ENCODE results near the gene SNRNP200.
A peak's percentile ranks its signal among the peaks of the same experiment; 100 is the strongest.
"Not testable (repeated sequence)": the region's sequence is repeated elsewhere in the genome, so short reads cannot be mapped to it uniquely, and the experiment has no call there.

The SNRNP200 gene

DNA sequence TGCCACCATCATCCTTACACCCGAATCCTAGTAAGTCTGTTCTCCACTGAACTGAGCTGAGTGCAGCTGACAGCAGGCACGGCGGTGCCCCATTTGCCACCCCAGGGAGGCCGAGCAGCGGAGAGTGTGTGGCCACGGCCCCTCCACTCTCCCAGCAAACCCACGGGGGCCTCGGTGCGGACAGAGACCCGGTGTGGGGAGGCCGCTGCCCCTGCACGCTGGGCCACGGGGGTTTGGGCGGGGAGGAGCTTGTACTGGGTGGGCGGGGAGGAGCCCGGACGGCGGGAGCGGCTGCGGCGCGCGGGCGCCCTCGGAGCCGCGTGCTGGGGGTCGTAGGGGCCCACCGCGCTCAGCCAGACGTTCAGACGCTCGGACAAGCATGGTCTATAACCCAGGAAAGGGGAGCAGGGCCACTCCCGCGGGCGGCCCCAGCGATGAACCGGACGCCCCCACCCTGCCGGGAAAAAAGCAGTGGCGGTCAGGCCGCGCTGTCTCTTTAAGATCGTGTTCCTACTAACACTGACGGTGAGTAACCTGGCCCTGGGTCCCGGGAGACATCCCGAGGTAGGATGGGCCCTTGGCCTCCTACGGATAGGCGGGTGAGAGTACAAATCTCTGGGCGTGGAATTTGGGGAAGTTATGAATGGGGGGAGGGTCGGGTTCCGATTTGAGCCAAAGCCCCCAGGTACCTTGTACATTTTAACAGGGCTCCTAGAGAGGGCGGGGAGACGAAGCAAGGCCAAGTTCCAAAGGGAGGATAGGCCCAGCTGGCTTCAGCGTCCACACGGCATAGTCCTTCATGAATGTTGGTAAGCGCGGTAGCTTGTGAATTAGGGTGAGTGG is 19.9 kb upstream of the SNRNP200 start, which contains the start of gene ITPRIPL1:
TSS of gene ITPRIPL1 (plus strand) at position 277 of the 843 bp plus-strand sequence. CDS start at position 800, 523 bp downstream.
- peak; percentile 13 for DNase-seq

DNA sequence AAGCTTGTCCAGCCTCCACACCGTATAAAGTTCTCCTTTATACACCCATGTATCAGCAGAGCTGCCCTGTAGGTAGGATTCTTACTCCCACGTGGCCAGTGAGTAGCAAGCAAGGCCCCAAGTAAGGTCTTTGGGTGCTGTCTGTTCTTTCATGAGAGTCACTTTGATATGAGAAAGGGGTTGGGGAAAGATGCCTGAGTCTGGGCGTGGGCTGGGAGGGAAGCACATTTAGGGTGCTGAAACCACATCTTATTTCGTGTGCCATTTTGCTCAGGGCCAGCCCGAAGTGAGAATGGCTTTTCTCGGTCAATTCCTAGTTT is 19.3 kb upstream of the SNRNP200 start:
- DNase-seq: no peak

DNA sequence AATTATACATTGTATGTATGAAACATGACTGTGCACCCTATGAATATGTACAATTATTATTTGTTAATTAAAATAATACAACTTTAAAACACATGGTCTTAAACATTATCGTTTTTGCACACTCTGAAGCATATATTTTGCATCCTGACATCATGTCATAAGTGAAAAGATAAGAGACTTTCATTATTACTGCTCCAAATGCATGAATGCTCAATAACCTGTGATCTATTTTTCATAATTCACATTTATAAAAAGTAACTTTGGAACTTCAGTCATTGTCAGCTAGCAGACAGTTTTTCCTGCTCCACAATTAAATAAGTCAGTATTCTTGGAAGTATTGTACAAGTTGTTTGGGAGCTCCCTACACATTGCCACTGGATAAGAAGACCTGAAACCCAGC is 18.5 kb upstream of the SNRNP200 start:
- DNase-seq: no peak

DNA sequence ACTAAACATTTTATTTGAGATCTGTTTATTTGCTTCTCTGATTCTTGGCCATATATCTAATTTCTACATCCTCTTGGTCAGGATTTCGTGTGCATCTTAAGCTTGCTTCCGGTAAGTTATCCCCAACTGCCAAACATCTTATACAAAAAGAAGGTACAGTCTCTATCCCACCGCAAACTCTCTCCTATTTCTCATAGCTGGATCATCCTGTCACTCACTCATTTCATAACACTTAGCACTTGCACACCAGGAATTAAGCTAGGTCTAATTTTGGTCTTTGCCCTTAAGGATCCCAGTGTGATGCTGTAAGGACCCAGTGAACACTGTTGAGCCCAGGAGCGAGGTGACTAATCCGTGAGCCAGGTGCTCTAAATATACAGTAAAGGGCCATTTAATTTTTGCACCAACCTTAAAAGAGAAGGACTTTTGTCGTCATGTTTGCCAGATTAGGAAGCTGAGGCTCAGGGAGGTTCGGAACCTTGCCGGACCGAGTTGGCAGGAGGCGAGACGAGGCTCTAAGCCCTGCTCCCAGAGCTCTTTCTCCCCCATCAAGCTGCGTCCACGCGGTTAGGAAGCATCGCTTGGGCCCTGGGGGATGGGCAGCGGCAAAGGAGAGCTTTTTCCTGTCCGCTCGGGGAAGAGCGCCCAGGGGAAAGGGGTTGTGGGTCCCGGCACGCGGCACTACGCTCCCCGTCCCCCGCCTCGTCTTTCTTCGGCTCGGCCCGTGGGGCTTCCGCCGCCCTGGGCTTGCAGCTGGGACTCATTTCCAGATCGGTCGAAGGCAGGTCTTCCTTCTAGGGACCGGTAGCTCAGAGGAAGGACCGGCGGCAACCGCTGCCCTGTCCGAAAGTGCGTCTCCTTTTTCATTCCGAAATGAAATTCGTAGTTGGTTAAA is 15.6 kb upstream of the SNRNP200 start:
- peak; percentile 22 for DNase-seq

DNA sequence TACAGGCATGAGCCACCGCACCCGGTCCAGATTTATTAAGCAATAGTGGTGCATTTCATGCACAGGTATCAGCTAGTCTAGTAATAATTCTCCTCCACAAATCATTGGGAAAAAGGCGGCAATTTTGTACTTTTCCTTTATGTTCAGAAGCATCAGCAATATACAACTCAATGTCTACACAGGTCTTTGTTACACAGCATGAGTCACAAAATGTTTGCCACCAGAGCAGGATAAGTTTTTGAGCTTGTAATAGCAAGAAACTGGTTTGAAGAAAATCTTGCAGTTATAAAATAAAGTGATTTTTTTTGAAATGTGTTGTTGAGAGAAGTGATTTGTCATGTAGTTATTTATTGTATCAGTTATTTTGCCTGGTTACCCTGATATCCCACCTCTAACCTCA is 15.0 kb upstream of the SNRNP200 start:
- no peak for DNase-seq

DNA sequence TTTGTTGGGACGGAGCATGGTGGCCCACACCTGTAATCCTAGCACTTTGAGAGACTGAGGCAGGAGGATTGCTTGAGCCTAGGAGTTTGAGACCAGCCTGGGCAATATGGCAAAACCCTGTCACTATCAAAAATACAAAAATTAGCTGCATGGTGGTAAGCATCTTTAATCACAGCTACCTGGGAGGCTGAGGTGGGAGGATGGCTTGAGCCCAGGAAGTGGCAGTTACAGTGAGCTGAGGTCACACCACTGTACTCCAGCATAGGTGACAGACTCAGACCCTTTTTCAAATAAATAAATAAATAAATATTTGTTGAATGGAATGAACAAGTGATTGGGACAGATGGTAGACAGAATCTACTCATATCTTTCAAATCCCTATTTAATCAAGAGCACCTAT is 14.1 kb upstream of the SNRNP200 start:
- DNase-seq: no peak

DNA sequence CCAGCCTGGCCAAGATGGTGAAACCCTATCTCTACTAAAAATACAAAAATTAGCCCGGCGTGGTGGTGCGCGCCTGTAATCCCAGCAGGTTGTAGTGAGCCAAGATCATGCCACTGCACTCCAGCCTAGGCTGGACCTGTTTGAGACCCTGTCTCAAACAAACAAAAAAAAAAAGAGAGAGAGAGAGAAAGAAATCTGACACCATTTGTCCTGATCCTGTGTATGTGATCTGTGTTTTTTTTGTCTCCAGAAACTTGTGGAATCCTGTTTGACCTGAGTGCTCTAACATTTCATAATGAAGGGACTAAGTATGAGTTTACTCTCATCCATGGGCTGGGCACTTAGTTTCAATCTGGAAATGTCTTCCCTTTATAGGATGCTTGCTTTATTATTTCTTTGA is 13.4 kb upstream of the SNRNP200 start:
- DNase-seq: no peak

DNA sequence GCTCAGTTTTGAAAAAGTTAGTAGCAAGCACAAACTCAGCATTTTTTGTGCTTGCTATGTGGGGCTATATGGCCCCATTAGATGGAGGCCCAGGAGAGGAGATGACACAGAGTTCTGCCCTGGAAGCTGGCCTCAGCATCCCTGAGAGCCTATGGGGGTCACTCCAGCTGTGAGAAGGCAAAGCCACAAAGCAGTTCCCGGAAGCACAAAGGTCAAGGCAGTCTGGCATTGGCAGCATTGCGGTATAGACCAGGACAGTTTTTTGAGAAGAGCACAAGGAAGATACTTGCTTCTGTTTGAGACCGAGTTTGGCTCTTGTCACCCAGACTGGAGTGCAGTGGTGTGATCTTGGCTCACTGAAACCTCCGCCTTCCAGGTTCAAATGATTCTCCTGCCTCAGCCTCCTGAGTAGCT is 12.2 kb upstream of the SNRNP200 start:
- DNase-seq: no peak

DNA sequence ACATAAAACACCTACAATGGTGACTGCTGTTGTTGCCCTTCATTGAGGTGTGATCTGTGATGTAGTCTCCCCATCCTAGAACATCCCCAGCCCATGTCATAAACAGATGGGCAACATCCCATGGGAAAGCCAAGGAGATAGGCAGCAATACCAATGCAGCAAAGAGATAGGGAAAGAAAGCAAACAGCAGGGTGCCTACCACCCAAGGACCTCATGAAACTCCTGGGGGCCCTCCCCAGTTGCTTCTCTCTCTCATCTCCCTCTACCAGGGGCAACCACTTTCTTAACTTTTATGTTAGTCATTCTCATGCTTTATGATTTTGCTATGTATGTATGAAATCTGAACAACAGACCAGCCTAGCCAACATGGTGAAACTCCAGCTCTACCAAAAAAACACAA is 11.7 kb upstream of the SNRNP200 start:
- DNase-seq: no peak

DNA sequence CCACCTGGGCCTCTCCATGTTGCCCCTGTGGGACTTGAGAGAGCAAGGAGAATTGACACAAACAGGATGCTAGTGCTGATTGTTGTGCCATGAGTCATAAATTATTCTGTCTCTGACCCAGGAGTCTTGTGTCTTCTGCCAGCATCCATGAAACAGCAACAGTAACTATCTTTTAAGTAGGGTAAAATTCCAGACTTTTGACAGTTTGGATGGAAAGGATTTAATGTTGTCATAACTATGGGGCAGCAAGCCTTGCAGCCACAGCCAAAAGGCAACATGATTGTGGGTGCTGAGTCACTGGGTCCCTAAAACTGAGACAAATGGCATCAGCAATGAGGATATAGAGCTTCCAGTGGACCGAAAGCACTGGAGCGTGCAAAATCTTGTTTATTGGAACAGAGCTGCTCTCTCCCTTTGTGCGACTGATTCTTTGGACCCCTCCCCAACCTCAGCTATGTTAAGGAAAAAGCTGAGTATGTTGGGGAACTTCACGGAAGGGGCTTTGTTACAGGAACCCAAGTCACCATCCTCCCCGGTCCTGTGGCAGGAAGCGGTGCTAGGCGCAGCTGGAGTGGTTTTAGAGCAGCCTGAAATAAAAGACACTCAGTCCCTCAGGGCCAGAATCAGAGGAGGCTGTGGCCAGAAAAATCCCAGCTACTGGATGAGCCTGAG is 10.2 kb upstream of the SNRNP200 start:
- DNase-seq: peak; percentile 78

DNA sequence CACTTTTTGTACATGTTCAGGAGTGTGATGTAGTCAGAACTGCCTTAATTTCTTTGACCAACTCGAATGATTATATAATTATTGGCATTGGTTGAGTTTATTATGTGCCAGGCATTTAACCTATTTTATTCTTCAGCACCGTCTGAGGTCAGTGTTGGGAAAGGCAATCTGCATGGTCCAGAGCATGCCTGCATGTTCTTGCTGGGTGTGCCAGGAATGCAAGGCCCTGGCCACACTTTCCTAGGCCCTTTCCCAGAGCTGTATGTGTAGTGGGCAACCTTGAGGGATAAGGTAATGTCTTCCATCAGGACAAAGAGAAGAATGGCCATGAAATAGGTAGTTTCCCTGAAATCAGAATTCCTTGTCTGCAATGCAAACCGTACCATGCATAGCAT is 9.7 kb upstream of the SNRNP200 start:
- no peak for DNase-seq

DNA sequence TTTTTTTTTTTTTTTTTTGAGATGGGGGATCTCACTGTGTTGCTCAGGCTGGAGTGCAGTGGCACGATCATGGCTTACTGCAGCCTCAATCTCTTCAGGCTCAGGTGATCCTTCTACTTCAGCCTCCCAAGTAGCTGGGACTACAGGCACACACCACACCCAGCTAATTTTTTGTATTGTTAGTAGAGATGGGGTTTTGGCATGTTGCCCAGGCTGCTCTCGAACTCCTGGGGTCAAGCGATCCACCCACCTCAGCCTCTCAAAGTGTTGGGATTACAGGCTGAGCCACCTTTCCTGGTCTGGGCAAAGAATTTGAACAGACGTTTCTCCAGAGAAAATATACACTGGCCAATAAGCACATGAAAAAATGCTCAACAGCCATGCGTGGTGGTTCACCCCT is 2.9 kb upstream of the SNRNP200 start:
- DNase-seq: no peak

DNA sequence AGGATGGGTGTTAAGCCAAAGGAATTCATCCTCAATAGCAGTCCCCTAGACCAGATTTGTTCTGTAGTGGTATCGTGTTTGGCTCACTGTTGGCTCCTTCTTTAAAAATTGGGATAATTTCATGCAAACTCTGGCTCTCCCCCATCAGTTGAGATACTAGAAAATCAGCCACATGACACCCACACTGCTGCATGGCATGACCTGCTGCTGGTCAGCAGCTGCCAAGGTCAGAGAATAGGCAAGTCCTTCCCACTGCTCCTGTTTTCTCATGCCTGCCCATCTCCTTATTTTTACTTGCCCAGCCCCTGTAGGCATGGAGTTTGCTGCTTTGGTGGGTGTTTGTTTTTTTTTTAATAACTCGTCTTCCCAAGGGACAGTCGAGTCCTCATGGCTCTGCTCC is 1.0 kb upstream of the SNRNP200 start:
- DNase-seq: no peak

DNA sequence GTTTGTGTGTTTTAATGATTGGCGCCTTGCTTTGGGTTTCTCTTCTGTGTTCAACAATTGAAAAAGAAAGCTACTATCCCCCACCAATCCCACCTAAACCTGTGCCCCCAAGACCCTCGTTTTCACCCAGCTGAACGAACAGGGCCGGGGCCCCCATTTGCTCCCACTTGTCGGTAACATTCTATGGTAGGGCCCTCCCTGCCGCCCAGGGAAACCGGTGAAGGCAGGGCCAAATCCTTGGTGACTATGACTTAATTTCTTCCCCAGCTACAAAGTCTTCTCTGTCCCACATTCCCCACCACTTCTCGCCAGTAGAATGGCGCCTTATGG is 598 bp upstream of the SNRNP200 start:
- DNase-seq: no peak

DNA sequence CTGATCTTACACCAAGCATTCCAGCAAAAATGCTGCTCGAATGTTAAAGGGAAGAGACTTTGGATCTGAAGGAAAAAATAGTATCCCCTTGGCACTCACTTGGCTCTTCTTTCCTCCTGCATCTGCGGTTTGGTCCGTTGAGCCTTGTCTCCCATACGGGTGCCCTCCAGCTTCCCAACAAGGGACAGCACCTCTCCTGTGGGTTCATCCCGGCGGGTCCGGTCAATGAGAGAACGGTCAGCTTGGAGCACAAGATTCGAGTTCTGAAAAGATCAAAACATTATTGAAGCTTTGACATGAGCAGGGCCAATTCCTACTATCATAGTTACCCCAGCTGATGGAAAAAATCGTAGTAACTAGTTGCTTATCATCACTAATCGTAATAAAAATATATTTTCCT is 740 bp downstream of the SNRNP200 start:
- DNase-seq: no peak

DNA sequence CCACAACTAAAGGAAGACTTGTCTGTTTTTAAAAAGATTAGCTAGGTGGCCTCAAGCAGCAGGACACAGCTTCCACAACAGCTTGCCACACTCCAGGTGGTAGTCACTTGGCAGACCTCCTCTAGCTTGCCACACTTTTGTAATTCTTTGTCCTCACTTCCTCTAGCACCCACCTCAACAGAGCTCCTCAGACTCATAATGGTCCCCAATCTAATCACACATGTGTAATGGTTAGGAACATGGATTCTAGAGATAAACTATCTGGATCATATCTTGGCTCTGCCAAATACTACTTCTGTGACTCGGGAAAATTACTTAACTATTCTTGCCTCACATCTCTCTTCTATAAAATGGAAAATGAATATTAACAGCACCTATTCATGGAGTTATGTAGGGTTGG is 3.5 kb downstream of the SNRNP200 start:
- DNase-seq: no peak

DNA sequence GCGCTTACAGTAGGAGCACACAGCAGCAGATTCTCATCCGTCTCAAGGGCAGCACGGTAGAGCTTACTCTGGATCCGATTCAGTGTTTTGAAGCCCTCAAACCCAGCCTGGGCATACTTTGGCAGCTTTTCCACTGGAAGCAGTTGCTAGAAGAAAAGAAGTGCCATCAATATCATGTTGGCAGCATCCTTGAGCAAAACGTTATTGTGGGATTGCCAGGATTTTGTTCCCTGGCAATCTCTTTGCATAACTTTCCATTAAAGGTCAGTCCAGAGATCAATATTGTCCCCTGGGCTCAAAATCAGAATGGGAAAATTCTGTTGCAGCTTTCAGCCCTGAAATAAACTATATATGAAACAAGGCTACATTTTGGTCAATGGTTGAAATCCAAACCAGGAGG is 8.4 kb downstream of the SNRNP200 start:
- DNase-seq: no peak

DNA sequence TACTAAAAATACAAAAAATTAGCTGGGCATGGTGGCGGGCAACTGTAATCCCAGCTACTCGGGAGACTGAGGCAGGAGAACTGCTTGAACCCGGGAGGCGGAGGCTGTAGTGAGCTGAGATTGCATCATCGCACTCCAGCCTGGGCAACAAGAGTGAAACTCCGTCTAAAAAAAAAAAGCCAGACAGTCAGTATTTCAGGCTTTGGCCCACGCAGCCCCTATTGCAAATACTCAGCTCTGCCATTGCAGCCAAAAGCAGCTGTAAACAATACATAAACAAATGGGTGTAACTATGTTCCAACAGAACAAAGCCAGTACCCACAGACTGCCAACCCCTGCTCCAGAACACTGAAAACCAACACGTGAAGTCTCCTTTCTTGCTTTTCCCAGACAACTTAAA is 11.1 kb downstream of the SNRNP200 start:
- DNase-seq: not testable (repeated sequence)

DNA sequence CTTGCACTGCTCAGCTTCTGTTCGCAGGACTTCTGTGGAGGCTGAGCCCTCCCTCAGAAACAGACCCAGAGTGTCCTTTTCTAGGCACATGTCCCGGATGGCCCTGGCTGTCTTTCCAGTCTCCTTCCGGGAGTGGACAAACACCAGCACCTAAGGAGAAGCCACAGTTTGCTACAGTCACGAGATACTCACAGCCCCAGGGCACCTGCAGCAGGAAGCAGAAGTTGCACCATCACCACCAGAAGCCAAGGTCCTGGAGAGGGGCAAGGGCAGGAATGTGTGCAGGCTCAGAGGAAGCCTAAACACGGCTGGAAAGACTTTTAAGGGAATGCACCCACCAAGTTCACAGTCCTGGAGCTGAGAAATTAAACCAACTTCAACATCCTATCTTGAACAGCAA is 13.6 kb downstream of the SNRNP200 start:
- no peak for DNase-seq

DNA sequence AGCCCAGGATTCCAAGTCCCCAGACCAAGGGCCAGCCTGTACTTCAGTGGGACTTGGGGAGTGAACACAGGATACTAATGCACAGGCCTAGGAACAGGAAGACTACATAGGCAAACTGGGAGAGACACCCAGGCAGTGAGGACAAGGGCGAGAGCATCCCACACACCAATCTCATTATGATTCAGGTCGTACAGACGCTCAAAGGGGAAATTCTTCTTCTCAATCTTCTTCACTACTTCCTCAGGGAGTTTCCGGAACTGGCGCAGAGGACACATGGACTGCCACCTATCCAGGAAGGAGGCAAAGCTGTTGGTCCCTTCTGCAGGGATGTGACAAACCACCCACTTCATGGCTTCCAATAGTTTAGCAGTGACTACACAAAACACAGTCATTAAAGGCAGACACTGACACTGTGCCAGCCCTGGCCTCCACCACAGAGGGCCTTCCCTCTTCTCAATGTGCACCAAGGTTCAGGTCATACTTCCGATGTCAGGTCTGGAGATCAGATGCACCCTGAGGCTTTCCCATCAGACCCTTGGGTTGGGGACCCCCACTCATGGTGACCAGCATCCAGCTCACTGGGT is 18.0 kb downstream of the SNRNP200 start:
- DNase-seq: no peak

DNA sequence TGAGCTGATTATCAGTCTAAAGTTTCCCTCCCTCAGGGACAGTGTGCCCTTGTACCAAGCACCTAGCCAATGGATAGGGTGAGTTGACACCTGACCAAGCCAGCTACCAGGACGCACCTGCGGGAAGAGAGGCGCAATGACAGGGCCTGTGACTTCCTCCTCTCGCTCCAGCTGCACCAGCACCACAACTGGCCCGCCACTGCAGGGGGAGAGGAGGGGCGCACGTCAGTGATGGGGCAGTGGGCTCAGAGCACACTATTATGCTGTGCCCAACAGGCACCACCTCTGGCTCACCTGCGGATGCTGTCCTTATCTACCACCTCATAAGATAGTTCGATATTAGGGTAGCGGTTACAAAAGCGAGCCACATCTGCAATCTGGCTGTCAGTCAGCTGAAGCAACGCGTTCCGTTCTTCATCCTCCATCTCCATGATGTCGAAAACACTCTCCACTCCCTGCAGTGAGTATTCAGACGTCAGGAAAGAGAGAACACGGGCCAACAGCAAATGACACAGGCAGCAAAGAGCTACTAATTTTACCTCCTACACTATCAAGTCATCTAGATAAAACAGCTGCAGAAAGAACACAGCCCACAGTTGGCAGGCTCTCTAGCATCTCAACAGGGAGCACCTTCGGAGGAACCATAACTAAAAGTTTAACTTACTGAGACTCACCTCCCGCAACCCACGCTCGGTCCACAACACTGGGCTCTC is 28.4 kb downstream of the SNRNP200 start:
- DNase-seq: no peak

DNA sequence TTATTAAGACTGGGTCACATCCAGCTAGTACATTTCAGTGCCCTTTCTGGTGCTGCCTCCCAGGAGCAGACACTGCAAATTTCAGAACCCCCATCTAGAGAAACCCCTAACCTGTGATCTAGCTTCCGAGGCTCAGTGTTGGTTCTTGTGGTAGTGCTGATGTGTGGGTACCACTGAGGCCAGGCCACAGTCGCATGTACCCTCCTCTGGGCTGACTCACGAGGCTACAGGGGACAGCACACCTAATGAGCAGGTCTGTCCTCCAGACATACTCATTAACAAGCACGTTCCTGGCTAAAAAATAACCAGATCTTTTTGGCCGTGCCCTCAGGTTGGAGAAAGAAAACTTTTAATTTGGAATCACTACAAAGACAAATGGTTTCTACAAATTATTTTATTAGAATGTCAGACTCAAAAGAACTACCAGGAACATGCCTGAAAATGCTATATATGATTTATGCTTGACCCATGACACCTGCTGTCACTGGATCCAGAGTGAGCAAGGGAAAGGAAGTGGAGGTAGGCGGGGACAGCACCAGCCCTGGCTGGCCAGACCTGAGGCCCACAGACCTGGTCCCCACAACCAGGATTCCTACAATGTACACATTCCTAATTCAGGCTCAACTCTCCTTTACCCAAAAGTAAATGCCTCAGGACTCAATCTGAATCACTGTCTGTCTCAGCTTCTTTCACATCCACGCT is 30.8 kb downstream of the SNRNP200 start:
- DNase-seq: no peak

Measured in fibroblast of upper back skin (primary cell).